GM12872 (cell line): ENCODE data around the gene MLPH.

Source experiments
- CTCF ChIP-seq: IDR thresholded peaks from 3 replicates; pipeline ENCODE4 v1.5.1; 2011; ENCODE audit warnings: low read depth, mild to moderate bottlenecking, low read length, moderate library complexity; ENCODE audit not compliant: insufficient read depth

The MLPH gene

GRCh38 chr2:237450583-237450982 lies 36.5 kb upstream of the MLPH start:
- TF ChIP-seq CTCF: no peak

- no peak for TF ChIP-seq CTCF
Measured at GRCh38 chr2:237451643-237452469, 35.2 kb upstream of the MLPH start.

- no peak for TF ChIP-seq CTCF
Measured at GRCh38 chr2:237452861-237453260, 34.2 kb upstream of the MLPH start.

GRCh38 chr2:237453671-237454070 lies 33.4 kb upstream of the MLPH start:
- no peak for TF ChIP-seq CTCF

GRCh38 chr2:237455764-237456163 lies 31.3 kb upstream of the MLPH start:
- no peak for TF ChIP-seq CTCF

GRCh38 chr2:237456200-237456843 lies 30.7 kb upstream of the MLPH start:
- TF ChIP-seq CTCF: no peak

- no peak for TF ChIP-seq CTCF
Measured at GRCh38 chr2:237457388-237457941, 29.6 kb upstream of the MLPH start.
